Stimulated activated CD4-positive, alpha-beta T cell treated with anti-CD3 and anti-CD28 coated beads, Interleukin-15, amount 100 ng/mL, for 48 hours (primary cell): Measurements from ENCODE around the gene HSD17B11.
"Not testable (repeated sequence)": the region's sequence is repeated elsewhere in the genome, so short reads cannot be mapped to it uniquely, and the experiment has no call there.

ENCODE experiments used
- DNase-seq, 2 donors: peaks; one replicate each; pipeline ENCODE4 v3.0.0-alpha.2; 2020; ENCODE audit warnings: low read depth in 2 of 2

Gene HSD17B11

GRCh38 chr4:87405211-87405820 lies 14.3 kb upstream of the HSD17B11 start:
- no peak for DNase-seq

GRCh38 chr4:87403732-87404131 lies 12.7 kb upstream of the HSD17B11 start:
- DNase-seq = not testable (repeated sequence)

- no peak for DNase-seq
Observed at GRCh38 chr4:87399954-87400353, 9.0 kb upstream of the HSD17B11 start.

- no peak for DNase-seq
Observed at GRCh38 chr4:87399148-87399547, 8.2 kb upstream of the HSD17B11 start.

- not testable (repeated sequence) for DNase-seq
Observed at GRCh38 chr4:87395851-87396250, 4.9 kb upstream of the HSD17B11 start.

GRCh38 chr4:87395073-87395472 lies 4.1 kb upstream of the HSD17B11 start:
- not testable (repeated sequence) for DNase-seq

GRCh38 chr4:87392183-87392582 lies 1.2 kb upstream of the HSD17B11 start:
- no peak for DNase-seq

GRCh38 chr4:87391576-87392054 lies 627 bp upstream of the HSD17B11 start:
- DNase-seq = no peak

GRCh38 chr4:87390551-87390890 lies 467 bp downstream of the HSD17B11 start:
- no peak for DNase-seq

- DNase-seq = not testable (repeated sequence)
Observed at GRCh38 chr4:87390055-87390454, 933 bp downstream of the HSD17B11 start.

GRCh38 chr4:87388901-87389300 lies 2.1 kb downstream of the HSD17B11 start:
- DNase-seq = no peak

- DNase-seq = no peak
Observed at GRCh38 chr4:87387237-87387636, 3.8 kb downstream of the HSD17B11 start.

- DNase-seq = not testable (repeated sequence)
Observed at GRCh38 chr4:87384466-87385132, 6.4 kb downstream of the HSD17B11 start.

- DNase-seq = no peak
Observed at GRCh38 chr4:87382931-87383330, 8.1 kb downstream of the HSD17B11 start.

- DNase-seq = no peak
Observed at GRCh38 chr4:87382116-87382515, 8.9 kb downstream of the HSD17B11 start.

GRCh38 chr4:87377816-87378215 lies 13.2 kb downstream of the HSD17B11 start:
- no peak for DNase-seq

- no peak for DNase-seq
Observed at GRCh38 chr4:87375719-87376291, 15.2 kb downstream of the HSD17B11 start.

- no peak for DNase-seq
Observed at GRCh38 chr4:87370068-87370467, 20.9 kb downstream of the HSD17B11 start.

GRCh38 chr4:87366521-87367162 lies 24.3 kb downstream of the HSD17B11 start:
- DNase-seq = no peak

- DNase-seq = no peak
Observed at GRCh38 chr4:87365348-87365747, 25.6 kb downstream of the HSD17B11 start.

- DNase-seq = no peak
Observed at GRCh38 chr4:87363552-87363951, 27.4 kb downstream of the HSD17B11 start.

GRCh38 chr4:87360338-87360935 lies 30.6 kb downstream of the HSD17B11 start:
- DNase-seq = no peak
